HG02588 (cell line): ENCODE data around the gene LMOD3.

Source experiments
- ATAC-seq: cut with Tn5 transposase; IDR thresholded peaks from one replicate; pipeline ENCODE4 v1.9.1; 2021; ENCODE audit warnings: mild to moderate bottlenecking, moderate library complexity; ENCODE audit not compliant: unreplicated experiment

The LMOD3 gene

DNA sequence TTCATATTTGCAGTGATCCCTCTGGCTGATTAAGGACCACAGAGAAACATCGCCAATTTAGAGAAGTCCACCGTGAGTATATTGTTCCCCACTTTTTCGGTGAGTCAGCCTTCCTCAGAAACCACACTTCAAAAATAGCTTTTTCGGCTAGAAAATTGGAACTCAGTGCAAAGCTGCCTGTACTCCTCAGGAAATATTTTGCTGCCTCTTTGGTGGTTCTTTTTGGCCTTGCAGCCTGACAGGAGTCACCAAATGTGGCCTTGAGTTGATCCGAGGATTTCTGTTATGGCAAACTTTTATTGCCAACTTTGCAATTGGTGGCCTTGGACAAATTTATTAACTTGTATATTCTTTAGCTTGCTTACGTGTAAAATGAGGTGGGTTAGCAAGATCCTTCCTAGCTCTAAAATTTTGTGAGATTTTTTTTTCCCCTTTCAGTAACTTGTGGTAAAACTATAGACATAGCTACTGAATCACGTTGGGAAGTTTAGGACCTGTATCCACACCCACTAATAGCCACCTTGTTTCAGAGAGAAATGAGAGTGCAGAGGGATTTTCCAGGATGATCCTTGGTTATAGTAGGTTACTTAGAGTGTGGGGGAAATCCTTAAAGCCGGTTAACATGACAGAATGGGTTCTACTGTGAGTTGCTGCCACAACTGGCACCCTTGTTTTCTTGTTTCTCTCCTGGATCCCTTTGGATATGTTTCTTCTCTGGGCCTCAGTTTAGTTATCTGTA lies 27.8 kb downstream of the LMOD3 start:
- ATAC-seq = no peak

GRCh38 chr3:69092030-69092516 lies 30.3 kb downstream of the LMOD3 start:
- peak; percentile 71 for ATAC-seq

DNA sequence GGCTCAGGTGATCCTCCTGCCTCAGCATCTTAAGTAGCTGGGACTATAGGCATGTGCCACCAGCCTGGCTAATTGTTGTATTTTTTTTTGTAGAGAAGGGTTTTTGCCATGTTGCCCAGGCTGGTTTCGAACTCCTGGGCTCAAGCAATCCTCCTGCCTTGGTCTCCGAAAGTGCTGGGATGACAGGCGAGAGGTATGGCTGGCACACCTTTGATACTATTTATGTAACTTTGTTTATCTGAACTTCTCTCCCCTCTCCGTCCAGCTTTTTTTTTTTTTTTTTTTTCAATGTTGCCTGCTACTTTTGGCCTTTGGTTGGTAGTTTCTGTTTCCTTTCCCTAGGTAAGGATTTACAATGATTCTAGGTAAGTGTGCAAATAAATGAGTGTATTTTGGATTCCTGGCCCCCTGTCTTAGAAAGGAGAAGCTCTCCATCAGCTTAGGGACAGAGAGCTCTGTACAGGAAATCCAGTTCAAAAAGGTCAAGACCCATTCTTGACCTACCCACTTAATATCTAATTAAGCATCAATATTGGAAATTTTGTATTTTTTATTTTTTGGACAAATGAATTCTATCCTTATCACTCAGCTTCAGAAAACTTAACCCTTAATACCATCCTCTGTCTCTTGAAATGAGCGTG lies 30.9 kb downstream of the LMOD3 start:
- peak; percentile 1 for ATAC-seq

- no peak for ATAC-seq
These were observed 32.4 kb downstream of the LMOD3 start for GRCh38 chr3:69090021-69090420.

DNA sequence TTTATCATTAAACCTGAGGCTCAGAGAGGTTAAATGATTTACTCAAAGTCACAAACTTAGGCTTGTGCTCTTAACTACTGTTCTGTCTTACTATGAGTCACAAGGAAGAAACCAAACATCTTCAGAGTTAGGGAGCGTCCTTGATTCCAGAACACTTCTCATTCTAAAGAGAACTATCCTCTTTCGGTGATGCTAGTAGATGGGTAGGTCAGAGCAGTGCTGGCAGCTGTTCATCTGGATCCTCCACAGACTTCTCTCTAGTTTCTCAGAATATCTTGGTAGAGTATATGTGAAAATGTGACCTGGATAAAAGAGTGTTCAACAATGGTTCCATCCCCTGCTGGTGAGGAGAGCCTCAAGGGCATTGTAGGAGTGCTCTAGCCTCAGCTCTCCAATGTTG lies 34.3 kb downstream of the LMOD3 start:
- peak; percentile 15 for ATAC-seq

- no peak for ATAC-seq
These were observed 35.2 kb downstream of the LMOD3 start for GRCh38 chr3:69087030-69087791.

- no peak for ATAC-seq
These were observed 36.3 kb downstream of the LMOD3 start for GRCh38 chr3:69085833-69086722.

GRCh38 chr3:69085168-69085832 lies 37.1 kb downstream of the LMOD3 start:
- ATAC-seq = no peak

DNA sequence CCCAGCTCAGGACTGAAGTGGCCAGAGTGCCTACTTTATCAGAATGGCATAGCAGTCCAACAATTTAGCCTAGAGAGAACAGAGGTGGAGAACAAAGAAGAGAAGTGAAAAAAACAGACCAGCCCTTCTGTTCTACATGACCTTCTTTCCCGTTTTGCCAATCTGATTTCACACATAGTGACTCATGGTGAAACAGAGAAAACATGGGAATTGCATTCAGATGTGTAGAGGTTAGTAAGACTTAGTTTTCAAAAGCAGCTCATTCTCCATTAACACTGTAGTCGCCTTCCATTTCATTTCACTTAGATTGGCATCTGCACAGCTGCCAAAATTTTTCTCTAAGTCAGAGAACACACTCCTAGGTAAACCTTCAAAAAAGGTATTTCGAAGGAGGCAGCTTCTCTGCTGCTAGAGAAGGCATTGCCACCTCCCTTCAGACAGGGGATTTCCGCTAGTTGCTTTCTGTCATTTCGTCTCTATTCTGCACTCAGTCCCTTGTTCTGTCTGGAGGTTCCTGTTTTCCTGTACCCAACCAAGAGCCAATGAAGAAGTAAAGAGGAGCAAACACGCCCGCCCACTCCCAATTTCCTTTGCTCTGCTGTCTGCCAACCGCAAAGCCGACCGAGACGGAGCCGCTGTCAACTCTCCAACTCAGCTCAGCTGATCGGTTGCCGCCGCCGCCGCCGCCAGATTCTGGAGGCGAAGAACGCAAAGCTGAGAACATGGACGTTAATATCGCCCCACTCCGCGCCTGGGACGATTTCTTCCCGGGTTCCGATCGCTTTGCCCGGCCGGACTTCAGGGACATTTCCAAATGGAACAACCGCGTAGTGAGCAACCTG lies 37.8 kb downstream of the LMOD3 start, which contains the start of gene ARL6IP5:
TSS of gene ARL6IP5 (plus strand) at position 612 of the 842 bp plus-strand sequence. CDS start at position 723, 111 bp downstream.
- peak; percentile 47 for ATAC-seq

DNA sequence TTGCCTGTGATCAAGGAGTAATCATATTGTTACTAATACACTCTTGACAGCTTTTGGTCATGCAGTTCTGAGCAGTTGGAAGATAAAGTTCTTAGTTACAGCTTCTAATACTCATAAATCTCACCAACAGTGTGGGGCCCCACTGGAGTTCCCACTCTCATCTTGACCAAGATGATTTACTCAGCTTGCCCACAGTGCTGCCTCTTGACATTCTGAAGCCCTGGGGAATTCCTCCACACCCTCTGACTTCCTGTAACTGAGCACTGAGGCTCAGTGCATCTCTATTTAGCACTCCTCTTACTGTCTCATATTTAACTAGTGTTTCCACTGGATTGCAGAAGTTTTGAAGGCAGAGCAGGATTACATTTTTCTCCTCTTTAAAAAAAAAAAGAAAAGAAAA lies 39.6 kb downstream of the LMOD3 start:
- peak; percentile 56 for ATAC-seq

DNA sequence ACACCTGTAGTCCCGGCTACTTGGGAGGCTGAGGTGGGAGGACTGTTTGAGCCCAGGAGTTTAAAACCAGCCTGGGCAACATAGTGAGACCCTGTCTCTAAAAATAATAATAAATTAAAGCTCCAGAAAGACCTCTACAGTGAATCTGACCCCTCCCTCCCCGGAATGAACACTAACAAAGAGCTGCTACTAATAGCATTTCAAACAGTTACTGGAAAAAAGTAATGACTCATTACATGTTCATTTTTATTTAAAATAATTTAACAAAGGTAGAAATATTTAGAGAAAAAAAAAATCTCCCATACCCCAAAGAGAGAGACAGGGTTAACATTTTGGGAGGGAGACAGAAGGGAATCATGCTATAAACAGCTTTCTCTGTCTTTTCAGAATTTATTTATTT lies 40.0 kb downstream of the LMOD3 start:
- ATAC-seq = no peak

DNA sequence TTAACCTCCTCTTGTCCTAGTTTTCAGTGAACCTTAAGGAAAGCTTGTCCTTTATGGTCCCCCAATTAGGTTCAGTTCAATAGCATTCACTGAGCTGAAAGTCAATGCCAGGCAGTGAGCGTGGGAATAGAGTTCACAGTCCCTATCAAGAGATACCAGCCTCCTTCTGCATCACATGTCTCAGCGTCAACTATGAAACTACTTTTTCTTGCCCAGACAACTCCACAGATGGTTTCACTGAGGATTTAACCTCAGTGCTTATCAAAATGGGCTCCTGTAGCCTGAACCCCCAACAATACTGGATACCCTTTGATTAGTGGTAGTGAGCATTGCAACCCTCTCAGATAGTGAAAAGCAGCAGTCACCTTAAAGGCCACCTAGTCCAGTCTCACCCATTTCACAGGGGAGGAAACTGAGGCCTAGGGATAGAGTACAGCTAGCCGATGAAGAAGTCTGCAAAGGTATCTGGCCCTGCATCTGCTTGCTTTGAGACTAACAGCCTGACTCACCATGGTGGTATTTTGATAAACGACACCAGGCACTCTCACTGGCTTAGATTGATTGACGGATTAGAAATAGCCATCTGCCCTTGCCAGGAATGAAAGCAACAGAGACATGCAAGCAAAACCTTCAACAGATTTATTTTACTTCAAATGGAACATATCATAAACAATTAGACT lies 40.7 kb downstream of the LMOD3 start:
- no peak for ATAC-seq

DNA sequence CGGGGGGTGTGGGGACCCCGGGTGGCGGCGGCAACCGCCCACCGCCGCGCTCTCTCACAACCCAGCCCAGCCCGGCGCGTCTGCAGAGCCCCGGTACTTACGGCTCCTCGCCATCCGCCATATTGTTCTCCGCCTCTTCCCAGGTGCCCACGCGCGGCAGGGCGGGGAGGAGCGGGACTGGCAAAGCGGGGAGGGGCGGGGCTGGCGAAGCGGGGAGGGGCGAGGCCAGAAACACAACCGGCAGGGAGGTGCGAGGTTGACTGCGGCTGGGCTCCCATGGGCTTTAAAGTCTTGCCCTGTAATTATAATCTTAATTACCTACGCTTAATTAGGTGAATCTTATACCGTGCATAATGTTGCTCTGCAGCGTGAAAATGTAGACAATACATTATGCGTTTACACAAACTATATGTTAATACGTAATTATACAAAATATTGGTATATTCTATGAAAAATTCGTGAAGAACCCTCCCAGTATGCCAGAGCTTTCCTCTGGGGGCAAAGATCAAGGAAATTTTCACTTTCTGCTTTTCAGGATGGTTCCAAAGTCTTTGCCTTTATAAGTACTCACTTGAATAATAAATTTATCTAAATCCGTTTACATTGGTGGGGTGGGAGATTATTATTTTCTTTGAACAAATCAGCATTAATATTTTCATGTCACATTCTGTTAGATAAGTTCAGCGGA lies 42.0 kb downstream of the LMOD3 start, which contains the start of gene UBA3:
TSS of gene UBA3 (minus strand) at position 133 of the 688 bp plus-strand sequence. CDS start at position 121, 12 bp downstream.
- ATAC-seq = peak; percentile 44

DNA sequence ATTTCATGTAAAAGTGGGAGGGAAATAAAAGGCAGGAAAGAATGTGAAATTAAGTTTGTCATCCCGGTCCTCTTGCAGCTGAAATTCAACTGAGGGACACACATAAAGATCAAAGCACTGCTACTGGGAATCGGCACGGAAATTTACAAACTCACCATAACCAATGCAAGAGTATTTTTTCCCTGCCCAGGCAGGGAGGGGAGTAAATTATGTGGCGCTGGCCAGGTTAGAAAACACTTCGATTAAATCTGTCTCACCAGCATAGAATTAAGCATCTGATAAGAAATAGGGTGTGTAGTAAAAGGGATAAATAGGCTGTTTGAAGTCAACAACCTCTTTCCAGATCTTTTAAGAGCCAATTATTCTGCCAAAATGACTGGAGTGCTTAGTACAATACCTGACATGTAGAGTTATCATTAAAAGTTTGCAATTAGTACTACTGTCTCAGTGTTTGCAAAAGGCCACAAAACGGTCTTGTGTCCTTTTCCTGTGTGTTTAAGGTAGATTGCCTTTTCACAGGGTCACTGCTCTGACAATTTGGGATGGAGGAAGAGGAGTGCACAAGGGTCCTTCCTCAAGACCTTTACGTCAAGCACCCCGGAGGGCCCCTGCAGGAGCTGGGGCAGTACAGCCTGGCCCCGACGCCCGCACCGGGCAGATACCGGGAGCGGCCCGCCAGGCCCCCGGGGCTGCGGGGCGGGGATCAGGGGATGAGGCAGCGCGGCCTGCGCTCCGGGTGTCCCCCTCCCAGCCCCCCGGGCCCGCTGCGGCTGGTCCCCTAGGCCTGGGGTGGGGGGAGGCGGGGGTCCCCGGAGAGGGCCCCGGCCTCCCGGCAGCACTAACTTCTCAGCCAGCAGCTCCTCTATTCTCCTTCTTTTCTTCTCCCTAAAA lies 42.9 kb downstream of the LMOD3 start:
- no peak for ATAC-seq

GRCh38 chr3:69072928-69073327 lies 49.5 kb downstream of the LMOD3 start:
- no peak for ATAC-seq

- ATAC-seq = no peak
These were observed 56.3 kb downstream of the LMOD3 start for GRCh38 chr3:69066121-69066520.
